Midbrain (tissue), 1 donor: ENCODE measurements around the gene PPP2R5A.
A peak's percentile ranks its signal among the peaks of the same experiment; 100 is the strongest.
"Not testable (repeated sequence)": the region's sequence is repeated elsewhere in the genome, so short reads cannot be mapped to it uniquely, and the experiment has no call there.

Experiments used
- DNase-seq: peaks from one replicate; lab custom pipeline; 2025; lab: John Stamatoyannopoulos, UW

Gene PPP2R5A

DNA sequence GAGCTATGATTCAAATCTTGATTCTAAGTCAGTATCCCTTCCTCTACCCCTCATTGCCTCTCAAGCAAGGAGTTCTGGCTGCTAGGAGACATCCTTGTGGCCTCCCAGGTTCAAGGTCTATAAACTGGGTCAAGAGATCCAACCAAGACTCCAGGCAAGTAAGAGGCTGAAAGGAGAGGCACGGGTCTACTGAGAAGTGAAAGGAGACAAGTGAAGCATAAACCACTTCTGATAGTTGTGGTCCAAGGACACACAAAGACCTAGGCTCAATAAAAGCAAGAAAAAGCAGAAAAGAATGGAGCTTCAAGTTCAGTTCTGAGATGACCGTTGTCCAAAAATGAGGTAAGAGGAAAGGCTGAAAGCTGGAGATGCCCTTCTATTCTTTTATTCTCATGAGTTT lies 17.8 kb upstream of the PPP2R5A start:
- no peak for DNase-seq

- no peak for DNase-seq
Observed at GRCh38 chr1:212269306-212269705, 15.9 kb upstream of the PPP2R5A start.

- DNase-seq, result no peak
Observed at GRCh38 chr1:212270564-212270963, 14.6 kb upstream of the PPP2R5A start.

GRCh38 chr1:212271234-212271633 lies 14.0 kb upstream of the PPP2R5A start:
- DNase-seq, result no peak

GRCh38 chr1:212271823-212272485 lies 13.3 kb upstream of the PPP2R5A start:
- no peak for DNase-seq

DNA sequence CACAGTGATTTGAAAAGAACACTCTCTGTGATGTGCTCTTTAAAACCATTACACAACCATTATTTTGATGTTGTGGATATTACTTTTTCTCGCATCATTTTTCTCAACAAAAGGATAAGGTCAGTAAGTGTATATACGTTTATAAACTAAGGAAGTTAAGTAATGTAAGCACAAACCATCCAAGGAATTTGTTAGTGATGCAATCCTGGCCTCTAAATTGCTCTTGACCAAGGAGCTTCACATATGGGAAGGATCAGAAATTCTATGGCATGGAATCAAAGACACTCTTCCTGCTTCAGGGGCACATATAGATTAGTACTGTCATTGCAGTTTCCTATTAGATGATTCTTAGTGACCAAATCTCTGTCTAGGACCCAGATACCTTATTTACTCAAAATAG lies 3.6 kb upstream of the PPP2R5A start:
- no peak for DNase-seq

GRCh38 chr1:212283741-212284140 lies 1.5 kb upstream of the PPP2R5A start:
- DNase-seq, result no peak

DNA sequence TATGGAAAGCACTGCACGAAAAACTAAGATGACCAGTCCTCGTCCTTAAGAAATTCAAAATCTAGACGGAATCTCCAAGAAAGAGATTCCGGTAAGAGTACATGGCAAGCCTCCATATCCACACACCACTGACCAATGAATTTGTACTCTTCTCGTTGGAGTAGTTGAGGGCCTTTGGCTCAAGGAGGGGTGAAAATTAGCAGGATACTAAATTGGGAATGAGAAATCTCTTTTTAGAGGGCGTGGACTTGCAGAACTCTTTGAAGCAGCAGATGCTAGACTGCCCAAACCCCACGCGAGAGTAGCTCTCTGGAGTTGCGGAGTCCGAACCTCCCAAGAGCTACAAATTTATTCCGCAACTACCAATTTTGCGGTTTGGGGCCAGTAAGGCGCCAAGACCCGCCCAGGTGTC lies 872 bp upstream of the PPP2R5A start:
- no peak for DNase-seq

GRCh38 chr1:212285685-212286555 lies 710 bp downstream of the PPP2R5A start:
- peak; percentile 64 for DNase-seq

DNA sequence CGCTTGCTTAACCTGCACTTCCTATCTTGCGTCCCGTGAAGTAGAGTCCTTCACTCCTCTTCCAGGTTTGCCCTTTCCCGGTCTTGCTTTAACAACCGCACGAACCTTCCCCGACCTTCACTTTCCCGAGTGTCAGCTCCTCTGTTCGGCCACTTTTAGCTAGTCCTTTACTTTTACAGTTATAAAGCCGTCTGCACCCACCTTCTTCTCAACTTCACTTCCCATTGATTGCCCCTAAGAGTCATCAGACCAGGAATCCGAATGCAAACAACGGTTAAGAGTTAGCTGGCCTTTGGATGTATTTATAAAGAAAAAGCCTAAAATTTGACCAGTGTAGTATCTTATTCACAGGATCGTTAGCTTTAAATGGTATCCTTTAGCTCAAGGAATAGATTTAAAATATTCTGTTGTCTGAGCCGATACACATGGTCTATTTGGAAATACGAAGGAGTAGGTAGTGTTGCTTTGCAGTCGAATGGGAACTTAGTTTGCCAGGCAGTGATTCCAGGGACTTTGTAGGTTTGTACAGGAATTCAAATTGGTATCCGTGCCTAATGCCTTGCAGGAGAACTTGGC lies 1.4 kb downstream of the PPP2R5A start:
- DNase-seq, result peak; percentile 39

GRCh38 chr1:212287261-212287895 lies 2.2 kb downstream of the PPP2R5A start:
- DNase-seq, result no peak

DNA sequence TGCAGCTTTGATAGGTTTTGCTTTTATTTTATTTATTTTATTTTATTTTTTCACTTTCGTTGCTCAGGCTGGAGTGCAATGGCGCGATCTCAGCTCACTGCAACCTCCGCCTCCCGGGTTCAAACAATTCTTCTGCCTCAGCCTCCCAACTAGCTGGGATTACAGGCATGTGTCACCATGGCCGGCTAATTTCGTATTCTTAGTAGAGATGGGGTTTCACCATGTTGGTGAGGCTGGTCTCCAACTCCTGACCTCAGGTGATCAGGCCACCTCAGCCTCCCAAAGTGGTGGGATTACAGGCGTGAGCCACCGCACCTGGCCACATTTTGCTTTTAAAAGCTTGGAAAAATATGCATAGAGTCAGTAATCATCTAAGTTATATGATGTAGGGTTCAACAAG lies 2.8 kb downstream of the PPP2R5A start:
- DNase-seq, result not testable (repeated sequence)

DNA sequence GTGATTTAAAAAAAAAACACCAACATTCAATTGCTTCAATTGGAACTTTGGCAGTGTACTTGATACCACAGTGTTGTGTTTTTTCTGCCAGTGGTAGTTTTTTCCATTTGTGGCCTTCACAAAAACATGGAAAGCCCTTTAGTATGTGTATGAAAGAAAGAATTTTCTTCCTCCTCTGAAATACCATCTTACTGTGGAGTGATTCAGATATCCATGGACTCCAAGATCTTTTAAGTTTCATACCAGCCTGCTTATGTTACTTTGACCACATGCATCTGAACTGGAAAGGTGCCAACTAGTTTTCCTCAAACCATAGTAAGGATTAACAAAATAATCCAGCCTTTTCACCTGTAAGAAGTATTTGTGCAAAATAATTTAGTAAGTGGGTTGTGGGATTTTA lies 3.4 kb downstream of the PPP2R5A start:
- DNase-seq, result peak; percentile 47

GRCh38 chr1:212289262-212290077 lies 4.3 kb downstream of the PPP2R5A start:
- DNase-seq, result no peak

DNA sequence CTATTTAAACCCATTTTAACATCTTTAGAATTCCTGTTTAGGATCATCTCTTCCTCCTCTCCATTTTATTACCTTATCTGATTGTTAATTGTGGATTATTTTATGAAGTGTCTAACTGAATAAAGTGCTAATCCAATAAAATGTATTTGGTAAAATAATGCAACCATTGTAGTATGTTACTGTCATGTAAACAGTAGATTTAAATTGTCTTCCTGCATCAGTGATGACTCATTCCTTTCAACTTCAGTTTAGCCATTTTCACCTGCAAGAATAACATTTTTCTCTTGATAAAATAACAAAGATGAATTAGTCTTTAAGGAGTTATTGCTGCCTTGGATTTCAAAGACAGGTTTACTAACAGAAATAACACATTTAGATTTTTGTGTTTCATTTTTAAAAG lies 5.4 kb downstream of the PPP2R5A start:
- DNase-seq, result no peak

GRCh38 chr1:212291505-212292134 lies 6.4 kb downstream of the PPP2R5A start:
- DNase-seq, result peak; percentile 20

DNA sequence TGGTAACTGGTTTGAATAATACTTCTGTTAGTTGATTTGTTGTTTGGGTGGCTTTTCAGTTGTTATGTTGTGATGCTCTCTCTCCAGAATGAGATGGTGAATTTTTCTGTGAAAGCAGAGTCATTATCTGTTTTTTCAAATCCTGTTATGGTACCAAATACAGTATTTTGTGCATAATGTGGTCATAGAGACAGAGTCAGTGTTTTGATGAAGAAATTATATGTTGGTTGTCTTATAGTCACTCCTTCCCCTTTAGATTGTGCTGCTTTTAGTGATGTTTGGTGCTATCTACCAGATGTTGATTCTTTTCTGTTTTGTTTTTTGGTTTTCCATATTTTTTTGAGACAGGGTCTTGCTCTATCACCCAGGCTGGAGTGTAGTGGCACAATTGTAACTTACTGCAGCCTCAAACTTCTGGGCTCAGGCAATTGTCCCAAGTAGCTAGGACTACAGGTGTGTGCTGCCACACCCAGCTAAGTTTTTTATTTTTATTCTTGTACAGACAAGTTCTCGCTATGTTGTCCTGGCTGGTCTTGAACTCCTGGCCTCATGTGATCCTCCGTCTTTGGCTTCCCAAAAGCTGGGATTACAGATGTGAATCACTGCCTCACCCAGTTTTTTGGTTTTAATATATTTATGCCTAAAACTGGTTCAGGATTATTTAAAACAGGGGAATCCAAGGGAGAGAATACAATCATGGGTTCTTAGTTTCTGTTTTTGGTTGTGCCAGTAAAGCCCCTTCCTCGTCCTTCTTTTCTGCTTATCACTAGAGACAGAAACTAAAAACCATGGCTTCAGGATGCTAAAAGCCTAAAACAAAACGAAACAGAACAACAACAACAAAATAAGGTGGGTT lies 7.3 kb downstream of the PPP2R5A start:
- no peak for DNase-seq

DNA sequence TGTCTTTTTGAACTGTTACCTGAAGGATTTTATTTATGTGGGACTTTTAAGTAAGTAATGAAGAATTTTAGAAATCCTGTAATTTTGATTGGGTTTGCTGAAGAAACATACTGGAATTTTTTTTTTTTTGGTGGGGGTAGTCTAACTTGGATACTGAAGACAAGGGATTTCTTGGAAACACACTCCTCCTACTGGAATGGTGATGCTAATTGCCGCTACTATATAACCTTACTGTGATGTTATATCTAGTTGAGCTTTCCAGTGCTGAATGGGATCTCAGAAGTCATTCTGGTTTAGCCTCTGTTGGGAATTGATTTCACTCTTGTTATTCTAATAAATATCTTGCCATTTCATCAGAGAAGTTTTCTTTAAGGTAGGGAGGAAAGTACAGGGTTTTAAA lies 8.4 kb downstream of the PPP2R5A start:
- DNase-seq, result no peak

- DNase-seq, result no peak
Observed at GRCh38 chr1:212294983-212295382, 9.8 kb downstream of the PPP2R5A start.

DNA sequence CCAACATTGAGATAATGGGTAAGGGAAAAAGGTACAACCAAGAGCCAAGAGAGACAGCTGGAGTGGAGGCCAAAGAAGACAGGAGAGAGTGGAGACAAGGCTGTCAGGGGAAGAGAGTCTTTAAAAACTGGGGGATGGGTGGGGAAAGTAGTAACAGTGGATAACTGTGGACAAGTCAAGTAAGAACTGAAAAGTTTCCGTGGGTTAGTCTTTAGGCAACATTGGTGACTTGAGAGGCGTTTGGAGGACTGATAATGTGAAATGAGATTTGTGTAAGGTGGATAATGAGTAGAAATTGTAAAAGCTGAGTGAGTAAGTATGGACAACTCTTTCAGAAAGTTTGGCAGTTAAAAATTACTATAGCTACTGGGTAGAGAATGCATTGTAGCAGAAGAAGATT lies 10.4 kb downstream of the PPP2R5A start:
- DNase-seq, result no peak
